HG03103 (cell line): ENCODE results near the gene PLCZ1.
"Not testable (repeated sequence)": the region's sequence is repeated elsewhere in the genome, so short reads cannot be mapped to it uniquely, and the experiment has no call there.

Source experiments
- ATAC-seq: cut with Tn5 transposase; IDR thresholded peaks from one replicate; pipeline ENCODE4 v1.9.1; 2021; ENCODE audit warnings: low read depth; ENCODE audit not compliant: unreplicated experiment

The PLCZ1 gene, protein sequence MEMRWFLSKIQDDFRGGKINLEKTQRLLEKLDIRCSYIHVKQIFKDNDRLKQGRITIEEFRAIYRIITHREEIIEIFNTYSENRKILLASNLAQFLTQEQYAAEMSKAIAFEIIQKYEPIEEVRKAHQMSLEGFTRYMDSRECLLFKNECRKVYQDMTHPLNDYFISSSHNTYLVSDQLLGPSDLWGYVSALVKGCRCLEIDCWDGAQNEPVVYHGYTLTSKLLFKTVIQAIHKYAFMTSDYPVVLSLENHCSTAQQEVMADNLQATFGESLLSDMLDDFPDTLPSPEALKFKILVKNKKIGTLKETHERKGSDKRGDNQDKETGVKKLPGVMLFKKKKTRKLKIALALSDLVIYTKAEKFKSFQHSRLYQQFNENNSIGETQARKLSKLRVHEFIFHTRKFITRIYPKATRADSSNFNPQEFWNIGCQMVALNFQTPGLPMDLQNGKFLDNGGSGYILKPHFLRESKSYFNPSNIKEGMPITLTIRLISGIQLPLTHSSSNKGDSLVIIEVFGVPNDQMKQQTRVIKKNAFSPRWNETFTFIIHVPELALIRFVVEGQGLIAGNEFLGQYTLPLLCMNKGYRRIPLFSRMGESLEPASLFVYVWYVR

DNA sequence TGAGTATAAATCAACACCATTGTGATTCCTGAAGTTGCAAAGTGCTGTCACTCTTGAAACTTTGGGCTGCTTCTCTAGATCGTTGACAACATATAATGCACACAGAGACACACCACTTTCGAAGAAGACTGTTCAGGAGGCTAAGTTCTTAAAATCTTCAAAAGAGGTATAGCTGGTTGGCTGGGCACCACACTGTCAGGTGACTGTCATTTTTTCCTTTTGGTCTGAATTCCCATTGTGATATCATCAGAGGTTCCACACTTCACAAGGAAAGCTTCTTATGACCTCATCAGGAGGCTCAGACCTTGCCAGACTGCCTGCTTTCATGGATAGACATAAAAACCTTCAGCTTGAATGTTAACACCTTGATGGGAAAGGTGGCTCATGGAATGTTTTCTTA is at the start of gene PLCZ1, which contains the start of gene CAPZA3:
Gene PLCZ1 (minus strand): TSS at position 194 of the 400 bp plus-strand sequence. CDS start 641 bp downstream, outside the sequence.
Gene CAPZA3 (plus strand): TSS at position 301 of the 400 bp plus-strand sequence. CDS start 150 bp downstream, outside the sequence.
- ATAC-seq = no peak

DNA sequence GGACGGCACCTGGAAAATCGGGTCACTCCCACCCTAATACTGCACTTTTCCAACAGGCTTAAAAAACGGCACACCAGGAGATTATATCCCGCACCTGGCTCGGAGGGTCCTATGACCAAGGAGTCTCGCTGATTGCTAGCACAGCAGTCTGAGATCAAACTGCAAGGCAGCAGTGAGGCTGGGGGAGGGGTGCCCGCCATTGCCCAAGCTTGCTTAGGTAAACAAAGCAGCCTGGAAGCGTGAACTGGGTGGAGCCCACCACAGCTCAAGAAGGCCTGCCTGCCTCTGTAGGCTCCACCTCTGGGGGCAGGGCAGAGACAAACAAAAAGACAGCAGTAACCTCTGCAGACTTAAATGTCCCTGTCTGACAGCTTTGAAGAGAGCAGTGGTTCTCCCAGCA is 47.7 kb upstream of the PLCZ1 start:
- ATAC-seq = not testable (repeated sequence)

DNA sequence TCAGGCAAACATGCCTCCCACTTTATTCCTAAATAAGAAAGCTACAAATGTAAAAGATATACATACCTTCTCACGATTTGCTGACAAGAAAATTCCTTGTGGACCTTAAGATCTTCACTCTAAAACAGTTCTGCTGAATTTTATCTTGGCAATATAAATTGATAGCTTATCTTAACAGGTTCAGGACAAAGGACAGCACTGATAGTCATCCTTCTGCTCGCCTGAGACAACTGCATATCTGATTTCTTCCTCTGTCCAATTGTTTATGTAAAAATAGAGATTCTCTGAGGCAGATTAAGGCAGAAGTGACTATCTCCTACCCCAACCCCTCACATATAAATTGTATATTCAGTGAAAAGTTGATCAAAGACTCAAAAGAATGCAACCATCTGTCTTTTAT is 45.0 kb upstream of the PLCZ1 start:
- ATAC-seq = no peak

DNA sequence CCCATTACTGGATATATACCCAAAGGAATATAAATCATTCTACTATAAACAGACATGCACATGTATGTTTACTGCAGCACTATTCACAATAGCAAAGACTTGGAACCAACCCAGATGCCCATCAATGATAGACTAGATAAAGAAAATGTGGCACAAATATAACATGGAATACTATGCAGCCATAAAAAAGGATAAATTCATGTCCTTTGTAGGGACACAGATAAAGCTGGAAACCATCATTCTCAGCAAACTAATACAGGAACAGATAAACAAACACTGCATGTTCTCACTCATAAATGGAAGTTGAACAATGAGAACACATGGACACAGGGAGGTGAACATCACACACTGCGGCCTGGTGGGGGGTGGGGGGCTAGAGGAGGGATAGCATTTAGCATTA is 28.7 kb upstream of the PLCZ1 start:
- ATAC-seq = not testable (repeated sequence)

DNA sequence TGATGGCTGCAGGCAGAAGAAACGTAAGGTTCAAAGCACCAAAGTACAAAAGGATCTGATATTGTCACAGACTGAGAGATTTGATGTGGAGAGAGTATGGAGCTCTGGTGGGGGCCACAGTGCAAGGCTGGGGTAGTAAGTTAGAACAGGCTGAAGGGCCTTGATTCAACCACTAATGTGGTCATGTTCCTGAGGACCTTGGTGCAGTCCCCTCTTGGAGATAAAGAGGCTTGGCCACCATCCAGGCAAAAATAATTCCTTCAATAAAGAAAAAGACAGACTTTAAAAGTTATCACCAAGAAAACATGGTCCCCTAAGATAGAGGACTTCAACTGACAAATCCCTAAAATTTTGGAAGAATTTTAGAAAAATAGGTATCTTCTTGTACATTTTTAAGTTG is 17.5 kb upstream of the PLCZ1 start:
- ATAC-seq = no peak

DNA sequence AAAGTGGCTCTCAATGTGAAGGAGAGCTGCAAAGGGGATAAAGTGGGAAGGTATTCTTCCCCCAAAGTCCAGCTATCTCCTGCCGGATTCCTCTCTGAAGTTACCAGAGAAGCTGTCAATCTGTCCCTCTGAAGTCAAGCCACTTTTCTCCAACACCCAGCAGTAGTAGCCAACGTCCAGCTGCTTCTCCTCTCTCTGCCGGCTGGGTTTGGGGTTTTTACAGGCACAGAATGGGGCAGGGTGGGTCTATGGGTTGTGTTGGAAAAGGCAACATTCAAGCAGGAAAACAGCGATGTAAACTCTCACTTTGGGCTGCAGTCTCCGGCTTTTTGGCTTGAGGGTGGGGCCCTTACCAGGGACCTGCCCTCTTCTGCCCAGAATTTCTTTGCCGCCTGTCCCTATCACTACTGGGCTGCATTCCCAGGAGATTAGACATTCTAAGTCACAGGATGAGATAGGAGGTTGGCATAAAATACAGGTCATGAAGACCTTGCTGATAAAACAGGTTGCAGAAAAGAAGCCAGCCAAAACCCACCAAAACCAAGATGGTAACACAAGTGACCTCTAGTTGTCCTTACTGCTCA is 16.4 kb upstream of the PLCZ1 start:
- no peak for ATAC-seq

DNA sequence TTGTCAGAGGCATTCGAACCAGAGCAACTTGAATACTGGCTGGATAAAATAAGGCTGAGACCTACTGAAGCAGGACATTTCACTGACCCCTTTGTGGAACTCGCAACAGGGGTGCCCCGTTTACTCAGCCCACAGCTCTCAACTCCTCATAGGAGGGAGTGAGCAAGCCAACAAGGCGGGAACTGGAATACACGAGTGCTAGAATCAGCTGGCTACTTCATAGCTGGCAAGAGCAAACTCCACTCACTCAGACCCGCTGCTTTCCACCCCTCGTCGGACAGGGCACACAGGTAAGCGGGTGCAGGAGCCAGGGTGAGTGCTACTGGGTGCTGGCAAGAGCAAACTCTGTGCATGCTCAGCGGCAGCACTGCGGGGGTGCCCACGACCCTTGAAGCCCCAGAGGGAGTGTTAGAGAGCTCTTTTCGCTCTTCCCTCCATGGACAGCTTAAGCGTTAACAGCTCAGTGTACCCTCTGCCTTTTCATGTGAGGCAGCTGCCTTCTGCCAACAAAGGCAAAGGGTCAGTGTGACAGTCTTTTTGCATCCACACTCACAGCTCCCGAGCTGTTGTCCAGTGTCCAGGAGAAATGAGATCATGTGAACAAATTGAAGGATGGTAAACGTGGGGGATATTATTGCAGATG is 15.8 kb upstream of the PLCZ1 start:
- no peak for ATAC-seq

DNA sequence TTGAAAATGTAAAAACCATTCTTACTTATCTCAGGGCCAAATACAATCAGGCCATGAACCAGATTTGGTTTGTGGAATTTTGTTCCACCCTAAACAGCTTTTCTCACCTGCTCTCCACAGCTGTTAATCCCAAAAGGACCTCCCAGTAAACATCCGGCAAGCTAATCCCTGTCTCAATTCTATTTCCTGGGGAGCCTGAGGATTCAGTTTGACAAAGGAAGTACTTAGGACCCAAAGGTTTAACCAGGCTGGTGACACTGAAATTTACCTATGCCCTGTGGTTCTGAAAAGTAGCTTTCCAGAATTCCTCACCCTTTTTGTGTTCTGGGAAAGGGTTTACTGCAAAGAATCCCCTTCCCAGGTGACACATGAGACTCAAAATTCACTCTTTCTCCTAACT is 15.1 kb upstream of the PLCZ1 start:
- ATAC-seq = no peak

DNA sequence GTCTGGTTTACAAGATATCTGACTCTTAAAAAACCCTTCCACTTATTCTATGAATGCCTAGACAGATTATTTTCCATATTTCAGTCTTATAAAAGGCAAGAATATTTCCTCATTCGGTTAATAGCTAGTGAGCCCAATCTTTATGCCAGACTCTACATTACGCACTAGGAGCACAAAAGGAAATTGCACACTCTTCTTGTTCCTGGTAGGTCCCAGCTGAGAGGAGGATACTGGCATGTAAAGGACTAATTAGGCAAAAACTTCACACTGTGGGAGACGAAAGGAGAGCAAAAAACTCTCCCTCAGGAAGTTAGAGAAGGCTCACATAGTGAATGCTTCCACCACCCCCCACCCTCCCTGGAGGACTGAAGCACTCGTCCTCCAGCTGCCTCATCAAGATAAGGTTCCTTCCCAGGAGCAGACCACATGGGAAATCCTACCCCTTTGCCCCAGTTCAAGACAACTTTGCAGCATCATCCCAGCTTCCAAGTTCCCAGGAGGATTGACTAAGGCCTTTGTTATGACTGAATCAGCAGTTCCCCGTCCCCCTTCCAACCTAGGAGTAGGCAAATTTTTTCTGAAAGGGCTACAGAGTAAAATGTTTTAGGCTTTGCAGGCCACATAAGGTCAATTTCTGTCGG is 14.6 kb upstream of the PLCZ1 start:
- no peak for ATAC-seq

DNA sequence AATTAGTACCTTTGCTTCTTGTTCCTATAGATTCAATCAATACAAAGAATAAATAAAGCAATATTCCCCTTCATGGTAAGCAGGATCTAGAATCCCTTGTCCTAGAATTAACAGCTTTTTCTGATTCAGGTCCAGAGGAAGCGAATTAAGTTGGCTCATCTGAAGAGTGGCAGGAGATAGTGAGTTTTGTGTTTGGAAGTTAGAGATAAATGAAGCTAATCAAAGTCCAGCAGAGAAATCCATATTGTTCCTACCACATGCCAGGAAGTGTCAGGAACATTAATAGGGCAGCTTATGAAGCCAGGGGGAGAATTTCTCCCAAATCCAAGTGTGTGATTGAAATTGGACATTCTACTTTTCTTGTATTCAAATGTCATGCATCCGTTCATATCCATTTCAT is 14.1 kb upstream of the PLCZ1 start:
- no peak for ATAC-seq

DNA sequence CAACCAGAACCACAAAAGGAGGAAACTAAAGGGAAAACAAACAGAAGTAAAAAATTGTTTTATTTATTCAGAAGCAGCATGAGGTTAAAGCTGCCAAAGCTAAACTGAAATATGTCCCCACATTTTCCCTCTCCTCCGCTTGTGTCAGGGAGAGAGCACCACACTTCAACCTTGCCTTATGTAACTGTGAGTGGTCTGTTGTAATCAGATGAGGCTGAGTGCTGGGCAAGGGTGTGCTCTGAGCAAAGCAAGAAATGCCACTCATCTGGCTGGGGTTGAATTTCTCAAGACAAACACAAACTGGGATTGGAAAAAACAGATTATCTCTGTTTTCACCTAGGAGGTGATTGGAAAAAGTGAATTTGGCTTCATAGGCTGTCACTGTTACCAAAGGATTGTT is 12.3 kb upstream of the PLCZ1 start:
- no peak for ATAC-seq

DNA sequence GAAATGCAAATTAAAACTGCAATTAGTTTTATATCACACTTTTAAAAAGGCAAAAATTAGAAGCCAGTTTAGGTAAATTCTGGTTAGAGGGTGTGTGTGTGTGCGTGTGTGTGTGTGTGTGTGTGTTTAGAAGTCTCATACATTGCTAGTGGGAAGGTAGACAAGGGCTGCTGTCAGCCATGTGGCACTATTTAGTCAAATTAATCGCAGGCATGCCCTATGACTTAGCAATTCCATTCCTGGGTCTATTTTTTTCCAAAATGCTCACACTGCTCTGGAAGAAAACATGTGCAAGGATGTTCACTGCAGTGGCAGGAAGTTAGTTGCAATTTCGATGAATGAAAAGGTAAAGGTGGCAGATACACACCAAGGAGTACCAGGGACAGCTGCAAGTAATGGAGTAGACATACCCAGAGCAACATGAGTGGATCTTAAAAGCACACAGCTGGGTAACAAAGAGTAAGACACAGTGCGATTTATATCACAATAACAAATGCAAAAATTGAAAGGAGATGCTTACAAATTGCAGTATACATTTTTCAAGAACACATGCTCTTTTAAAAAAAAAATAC is 11.7 kb upstream of the PLCZ1 start:
- ATAC-seq = no peak

DNA sequence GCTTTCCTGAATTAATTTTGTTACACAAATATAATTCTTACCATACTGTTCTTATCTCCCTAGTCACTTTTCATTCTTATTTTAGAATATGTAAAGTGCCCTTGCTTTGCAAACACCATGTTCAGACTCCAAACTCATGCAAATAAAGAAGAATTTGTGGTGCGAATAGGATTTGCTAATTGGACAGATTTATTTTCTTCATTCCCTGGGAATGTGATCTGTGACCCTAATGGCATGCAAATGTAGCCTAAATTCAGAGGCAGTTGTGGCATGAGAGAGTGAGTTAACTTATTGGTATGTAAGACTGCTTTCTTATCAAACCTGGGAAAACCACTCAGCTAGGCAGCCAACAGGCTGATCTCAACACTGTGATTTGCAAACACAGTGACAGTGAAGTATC is 10.1 kb upstream of the PLCZ1 start:
- no peak for ATAC-seq

DNA sequence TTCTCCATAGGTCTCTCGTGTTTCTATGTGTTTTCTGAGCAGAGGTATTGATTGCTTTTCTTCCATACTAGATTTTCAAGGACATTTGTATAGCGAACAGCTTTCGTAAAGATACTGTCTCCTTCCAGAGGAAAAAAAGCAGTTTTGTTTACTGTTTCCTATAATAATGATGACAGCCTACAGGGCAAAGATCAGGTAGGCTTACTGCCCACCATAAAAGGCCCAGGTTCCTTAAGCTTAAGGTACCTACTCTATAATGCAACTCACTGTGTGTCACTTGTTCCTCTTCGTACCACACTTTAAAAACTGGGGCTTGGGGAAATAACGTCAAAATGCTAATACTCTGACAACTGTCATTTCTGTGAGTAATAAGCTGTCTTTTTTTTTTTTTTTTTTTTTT is 6.7 kb downstream of the PLCZ1 start:
- ATAC-seq = no peak

DNA sequence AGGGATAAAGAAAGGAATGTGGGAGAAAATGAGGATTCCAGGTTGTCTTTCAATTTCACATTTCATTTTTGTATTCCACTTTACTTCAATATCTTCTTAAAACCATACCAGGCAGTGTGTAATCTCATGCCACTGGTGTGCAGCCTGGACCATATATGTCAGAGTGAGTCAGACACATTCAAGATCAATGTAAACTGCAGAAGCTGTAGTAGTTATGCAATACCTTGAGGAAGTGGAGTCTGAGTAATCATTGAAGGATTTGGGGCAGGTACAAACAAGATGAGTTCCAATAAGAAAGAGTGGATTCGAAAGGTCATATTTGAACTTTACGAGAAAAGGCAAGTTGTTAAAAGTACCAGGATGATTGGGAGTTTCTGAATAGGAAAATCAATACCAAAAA is 14.1 kb downstream of the PLCZ1 start:
- no peak for ATAC-seq

DNA sequence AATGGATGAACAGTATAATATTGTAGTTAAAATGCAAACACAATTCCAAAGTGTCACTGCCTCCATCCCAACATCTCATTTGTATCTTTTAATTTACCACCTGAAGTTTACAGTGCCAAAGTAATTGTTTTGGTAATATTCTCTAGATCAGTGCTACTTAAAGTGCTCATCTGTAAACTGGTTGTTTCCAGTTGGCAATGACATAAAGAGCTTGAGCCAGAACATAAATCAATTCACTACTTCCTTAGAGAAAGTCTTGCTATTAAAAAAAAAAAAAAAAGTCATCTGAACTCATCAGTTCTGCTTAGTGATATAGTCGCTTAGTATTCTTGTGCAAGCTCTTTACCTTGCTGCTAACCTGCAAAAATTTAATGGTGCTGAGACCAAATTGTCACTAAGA is 16.4 kb downstream of the PLCZ1 start:
- ATAC-seq = no peak

DNA sequence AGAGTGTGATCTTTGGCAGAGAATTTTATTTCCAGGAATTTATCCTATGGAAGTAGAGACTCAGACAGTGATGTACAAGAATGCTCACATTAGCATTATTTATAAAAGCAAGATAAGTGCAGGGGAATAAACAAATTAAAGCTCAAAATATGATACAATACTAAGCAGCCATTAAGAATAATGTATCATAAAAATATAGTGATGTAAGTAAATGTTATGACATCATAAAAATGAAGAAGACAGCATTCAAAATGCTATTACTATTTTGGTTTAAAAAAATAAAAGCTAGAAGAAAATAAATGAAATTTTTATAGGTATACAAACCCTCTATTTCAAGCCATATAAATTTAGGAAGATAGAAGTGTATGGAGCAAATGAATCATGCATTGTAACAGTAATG is 17.1 kb downstream of the PLCZ1 start:
- ATAC-seq = no peak

DNA sequence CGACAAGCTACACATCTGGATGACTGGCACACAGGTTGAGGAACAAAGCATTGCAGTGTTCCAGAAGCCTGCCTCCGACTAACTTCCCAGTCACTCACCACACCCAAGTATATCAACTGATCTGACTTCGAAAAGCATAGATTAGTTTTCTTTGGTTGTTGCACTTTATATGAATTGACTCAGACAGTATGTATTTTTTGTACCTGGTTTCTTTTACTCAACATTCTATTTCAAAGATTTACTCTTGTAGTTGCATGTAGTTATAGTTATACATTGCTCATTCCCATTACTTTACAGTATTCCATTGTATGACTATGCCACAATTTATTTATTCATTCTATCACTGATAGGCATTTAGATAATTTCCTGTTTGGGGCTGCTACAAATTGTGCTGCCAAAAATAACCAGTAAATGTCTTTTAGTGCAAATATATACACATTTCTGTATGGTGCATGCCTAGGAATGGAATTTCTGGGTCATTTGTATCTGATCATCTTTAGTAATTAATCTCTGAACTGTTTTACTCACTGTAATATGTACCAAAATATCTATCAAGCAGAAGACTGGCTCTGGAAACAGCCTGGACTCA is 17.8 kb downstream of the PLCZ1 start:
- no peak for ATAC-seq

DNA sequence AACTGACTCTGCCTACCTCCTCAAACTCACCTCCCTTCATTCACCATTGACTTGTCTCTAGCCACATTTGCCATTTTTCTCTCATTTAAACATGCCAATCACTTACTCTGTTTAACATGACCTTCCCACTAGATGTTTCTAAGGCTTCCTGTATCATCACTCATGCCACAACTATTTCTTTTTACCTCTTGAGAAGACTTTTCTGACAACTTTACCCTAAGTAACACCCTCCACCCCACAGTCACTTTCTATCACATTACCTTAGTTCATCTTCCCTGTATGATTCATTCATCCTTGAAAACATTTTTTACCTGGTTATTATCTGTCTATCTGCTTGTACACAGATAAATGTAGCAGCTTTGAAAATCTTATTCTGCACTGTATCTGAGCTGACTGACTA is 19.4 kb downstream of the PLCZ1 start:
- ATAC-seq = no peak

DNA sequence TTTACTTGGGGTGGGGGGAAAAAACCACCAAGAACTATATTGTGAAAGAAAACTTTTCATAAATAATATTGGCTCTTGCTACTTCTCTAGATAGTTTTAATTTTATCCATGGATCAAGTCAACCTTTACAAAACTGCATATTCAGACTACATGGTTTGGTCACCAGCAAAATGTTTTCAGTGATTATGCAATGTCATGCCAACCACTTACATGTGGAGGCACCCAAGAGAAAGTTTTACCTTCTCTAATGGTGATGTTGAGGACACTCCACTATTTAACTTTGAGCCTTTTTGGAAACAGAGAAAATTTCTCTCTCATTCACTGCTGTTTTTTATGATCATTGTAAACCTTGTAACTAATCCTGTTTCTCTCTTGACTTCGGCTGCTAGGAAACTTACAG is 21.6 kb downstream of the PLCZ1 start:
- ATAC-seq = no peak
